HepG2 (cell line): Measurements from ENCODE around the gene PRUNE1. TPM values are rescaled to one million over a fixed set of nuclear protein-coding genes. Genes with fewer than 3 reads are reported as not detected.

Experiments
- ARHGAP35 ChIP-seq: sonication (generic); formaldehyde crosslinking; IDR thresholded peaks from 2 replicates; pipeline ENCODE4 v1.9.0; 2022; ENCODE audit warnings: mild to moderate bottlenecking, inconsistent platforms, moderate library complexity, missing genetic modification reagents, borderline replicate concordance
- CREM ChIP-seq, 2 experiments: sonication (generic) in 1 of 2; formaldehyde crosslinking in 1 of 2; IDR thresholded peaks; 2 replicates each; pipeline versions ENCODE4 v1.4.0 to v1.6.1; 2016 to 2020; ENCODE audit warnings: antibody characterized with exemption in 1 of 2, mild to moderate bottlenecking in 1 of 2, missing genetic modification reagents in 1 of 2
- HOXA3 ChIP-seq: sonication (generic); formaldehyde crosslinking; IDR thresholded peaks from 2 replicates; pipeline ENCODE4 v1.5.0; 2020; ENCODE audit warnings: missing genetic modification reagents
- HOXA9 ChIP-seq: sonication (generic); formaldehyde crosslinking; IDR thresholded peaks from 2 replicates; pipeline ENCODE4 v1.8.1; 2022; ENCODE audit warnings: missing genetic modification reagents, mild to moderate bottlenecking, moderate library complexity, borderline replicate concordance
- PTBP1 ChIP-seq: fragments of 200-400 bp; formaldehyde crosslinking; IDR thresholded peaks from 2 replicates; pipeline ENCODE4 v1.6.1; 2018; ENCODE audit warnings: low read length, low read depth; ENCODE audit not compliant: poor library complexity, severe bottlenecking
- RFXAP ChIP-seq: sonication (generic); formaldehyde crosslinking; IDR thresholded peaks from 2 replicates; pipeline ENCODE4 v1.4.0; 2020; ENCODE audit warnings: missing genetic modification reagents, borderline replicate concordance
- SAP130 ChIP-seq: IDR thresholded peaks from 2 replicates; pipeline ENCODE4 v1.6.1; 2016; ENCODE audit warnings: low read depth
- TCF7 ChIP-seq: sonication (generic); IDR thresholded peaks from 2 replicates; pipeline ENCODE4 v1.6.1; 2016; ENCODE audit warnings: antibody characterized with exemption, low read depth
- ZNF224 ChIP-seq: sonication (generic); formaldehyde crosslinking; IDR thresholded peaks from 2 replicates; pipeline ENCODE4 v1.5.0; 2020; ENCODE audit warnings: mild to moderate bottlenecking, missing genetic modification reagents
- ZNF263 ChIP-seq: sonication (generic); formaldehyde crosslinking; IDR thresholded peaks from 2 replicates; pipeline ENCODE4 v1.4.0; 2020; ENCODE audit warnings: missing genetic modification reagents
- ZNF451 ChIP-seq: sonication (generic); formaldehyde crosslinking; IDR thresholded peaks from 2 replicates; pipeline ENCODE4 v1.5.0; 2020; ENCODE audit warnings: mild to moderate bottlenecking, missing genetic modification reagents
- ZNF780A ChIP-seq: sonication (generic); formaldehyde crosslinking; IDR thresholded peaks from 2 replicates; pipeline ENCODE4 v1.8.0; 2022; ENCODE audit warnings: mild to moderate bottlenecking, missing genetic modification reagents, moderate library complexity
- ZNF816 ChIP-seq: sonication (generic); formaldehyde crosslinking; IDR thresholded peaks from 2 replicates; pipeline ENCODE4 v1.8.0; 2022; ENCODE audit warnings: missing genetic modification reagents, mild to moderate bottlenecking, borderline replicate concordance
- ZSCAN30 ChIP-seq: sonication (generic); formaldehyde crosslinking; IDR thresholded peaks from 2 replicates; pipeline ENCODE4 v1.5.0; 2020; ENCODE audit warnings: mild to moderate bottlenecking, missing genetic modification reagents
- polyA plus RNA-seq, 8 experiments: library from polyadenylated mRNA; depleted of rRNA in 3 of 8; stranded (reverse) in 7 of 8; unstranded in 1 of 8; fragments of >200 nt; fragmentation: Illumina TruSeq in 4 of 8; extraction: Trizol in 4 of 8; gene quantifications; 2 replicates each; pipeline versions ENCODE4 v1.2.1 to v1.2.3, GENCODE V29; 2011 to 2016; ENCODE audit warnings: low read depth in 4 of 8, missing spikeins in 1 of 8, mixed read lengths in 1 of 8; ENCODE audit not compliant: insufficient read depth in 1 of 8
- total RNA-seq, 5 experiments: library from RNA; depleted of rRNA; stranded (reverse); fragments of >200 nt; fragmentation: Illumina TruSeq; extraction: Trizol; gene quantifications; 2 replicates each; pipeline ENCODE4 v1.2.3, GENCODE V29; 2016; ENCODE audit warnings: low read depth in 1 of 5
- TF ChIP-seq, protein P1 (sequence below): sonication (generic); formaldehyde crosslinking; IDR thresholded peaks from 2 replicates; pipeline ENCODE4 v1.4.0; 2020; ENCODE audit warnings: missing genetic modification reagents, borderline replicate concordance
- TF ChIP-seq, protein P2 (sequence below): sonication (generic); formaldehyde crosslinking; IDR thresholded peaks from 2 replicates; pipeline ENCODE4 v1.4.0; 2020; ENCODE audit warnings: missing genetic modification reagents
- TF ChIP-seq, protein P3 (sequence below): sonication (generic); formaldehyde crosslinking; IDR thresholded peaks from 2 replicates; pipeline ENCODE4 v1.4.0; 2020; ENCODE audit warnings: missing genetic modification reagents, low read depth, mild to moderate bottlenecking, borderline replicate concordance
- TF ChIP-seq, protein P4 (sequence below): sonication (generic); formaldehyde crosslinking; IDR thresholded peaks from 2 replicates; pipeline ENCODE4 v1.5.0; 2020; ENCODE audit warnings: missing genetic modification reagents

The PRUNE1 gene
- total and polyA plus RNA-seq, 2 of the 13 experiments (the other 11 are each of a cell fraction or from before 2014, with no cell fraction given): 19.0 to 31.9 TPM

DNA sequence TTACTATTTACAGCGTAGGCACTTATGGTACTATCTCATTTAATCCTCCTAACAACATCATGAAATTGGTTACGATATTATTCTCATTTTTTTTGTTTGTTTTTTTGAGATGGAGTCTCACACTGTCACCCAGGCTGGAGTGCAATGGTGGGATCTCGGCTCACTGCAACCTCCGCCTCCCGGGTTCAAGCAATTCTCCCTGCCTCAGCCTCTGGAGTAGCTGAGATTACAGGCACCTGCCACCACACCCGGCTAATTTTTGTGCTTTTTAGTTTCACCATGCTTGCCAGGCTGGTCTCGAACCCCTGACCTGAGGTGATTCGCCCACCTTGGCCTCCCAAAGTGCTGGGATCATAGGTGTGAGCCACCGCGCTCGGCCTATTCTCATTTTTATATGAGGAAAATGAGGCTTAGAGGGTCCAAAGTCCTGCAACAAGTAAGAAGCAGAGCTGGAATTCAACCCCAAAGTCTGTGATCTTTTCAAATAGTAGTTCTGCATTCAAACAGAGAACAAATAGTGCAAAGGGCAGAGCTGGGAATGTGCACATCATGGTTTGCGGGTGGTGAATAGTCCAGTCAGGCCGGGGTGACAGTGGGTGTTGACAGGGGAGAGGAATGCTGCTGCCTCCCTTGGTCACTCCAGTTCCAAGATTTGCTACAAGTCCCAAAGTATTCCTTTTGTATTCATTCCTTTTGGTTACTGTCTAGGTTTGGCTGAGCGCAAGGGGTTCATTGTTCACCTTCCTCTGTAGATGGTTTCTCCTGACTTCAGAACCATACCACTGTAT, 4.6 kb downstream of the PRUNE1 start (continued):
- no peak for TF ChIP-seq PTBP1
- TF ChIP-seq ARHGAP35 (CRISPR knock-in tag): no peak
- TF ChIP-seq HOXA9 (CRISPR knock-in tag): no peak
- TF ChIP-seq SAP130 (CRISPR knock-in tag): peak; percentile 84
- no peak for TF ChIP-seq ZNF224
- TF ChIP-seq HOXA3: peak; percentile 79; the same call in 1 of the 2 replicates
- TF ChIP-seq, protein P1, sequence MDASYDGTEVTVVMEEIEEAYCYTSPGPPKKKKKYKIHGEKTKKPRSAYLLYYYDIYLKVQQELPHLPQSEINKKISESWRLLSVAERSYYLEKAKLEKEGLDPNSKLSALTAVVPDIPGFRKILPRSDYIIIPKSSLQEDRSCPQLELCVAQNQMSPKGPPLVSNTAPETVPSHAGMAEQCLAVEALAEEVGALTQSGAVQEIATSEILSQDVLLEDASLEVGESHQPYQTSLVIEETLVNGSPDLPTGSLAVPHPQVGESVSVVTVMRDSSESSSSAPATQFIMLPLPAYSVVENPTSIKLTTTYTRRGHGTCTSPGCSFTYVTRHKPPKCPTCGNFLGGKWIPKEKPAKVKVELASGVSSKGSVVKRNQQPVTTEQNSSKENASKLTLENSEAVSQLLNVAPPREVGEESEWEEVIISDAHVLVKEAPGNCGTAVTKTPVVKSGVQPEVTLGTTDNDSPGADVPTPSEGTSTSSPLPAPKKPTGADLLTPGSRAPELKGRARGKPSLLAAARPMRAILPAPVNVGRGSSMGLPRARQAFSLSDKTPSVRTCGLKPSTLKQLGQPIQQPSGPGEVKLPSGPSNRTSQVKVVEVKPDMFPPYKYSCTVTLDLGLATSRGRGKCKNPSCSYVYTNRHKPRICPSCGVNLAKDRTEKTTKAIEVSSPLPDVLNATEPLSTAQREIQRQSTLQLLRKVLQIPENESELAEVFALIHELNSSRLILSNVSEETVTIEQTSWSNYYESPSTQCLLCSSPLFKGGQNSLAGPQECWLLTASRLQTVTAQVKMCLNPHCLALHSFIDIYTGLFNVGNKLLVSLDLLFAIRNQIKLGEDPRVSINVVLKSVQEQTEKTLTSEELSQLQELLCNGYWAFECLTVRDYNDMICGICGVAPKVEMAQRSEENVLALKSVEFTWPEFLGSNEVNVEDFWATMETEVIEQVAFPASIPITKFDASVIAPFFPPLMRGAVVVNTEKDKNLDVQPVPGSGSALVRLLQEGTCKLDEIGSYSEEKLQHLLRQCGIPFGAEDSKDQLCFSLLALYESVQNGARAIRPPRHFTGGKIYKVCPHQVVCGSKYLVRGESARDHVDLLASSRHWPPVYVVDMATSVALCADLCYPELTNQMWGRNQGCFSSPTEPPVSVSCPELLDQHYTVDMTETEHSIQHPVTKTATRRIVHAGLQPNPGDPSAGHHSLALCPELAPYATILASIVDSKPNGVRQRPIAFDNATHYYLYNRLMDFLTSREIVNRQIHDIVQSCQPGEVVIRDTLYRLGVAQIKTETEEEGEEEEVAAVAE (CRISPR knock-in tag): no peak
- TF ChIP-seq, protein P2, sequence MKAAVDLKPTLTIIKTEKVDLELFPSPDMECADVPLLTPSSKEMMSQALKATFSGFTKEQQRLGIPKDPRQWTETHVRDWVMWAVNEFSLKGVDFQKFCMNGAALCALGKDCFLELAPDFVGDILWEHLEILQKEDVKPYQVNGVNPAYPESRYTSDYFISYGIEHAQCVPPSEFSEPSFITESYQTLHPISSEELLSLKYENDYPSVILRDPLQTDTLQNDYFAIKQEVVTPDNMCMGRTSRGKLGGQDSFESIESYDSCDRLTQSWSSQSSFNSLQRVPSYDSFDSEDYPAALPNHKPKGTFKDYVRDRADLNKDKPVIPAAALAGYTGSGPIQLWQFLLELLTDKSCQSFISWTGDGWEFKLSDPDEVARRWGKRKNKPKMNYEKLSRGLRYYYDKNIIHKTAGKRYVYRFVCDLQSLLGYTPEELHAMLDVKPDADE (CRISPR knock-in tag): no peak
- peak; percentile 79 for TF ChIP-seq CREM (IDR thresholded peaks at IDR 0.05)
- TF ChIP-seq CREM (CRISPR knock-in tag; IDR thresholded peaks at IDR 0.05): no peak
- no peak for TF ChIP-seq ZSCAN30 (CRISPR knock-in tag)
- TF ChIP-seq ZNF263 (CRISPR knock-in tag): no peak
- no peak for TF ChIP-seq ZNF451
- TF ChIP-seq TCF7: peak; percentile 72
- TF ChIP-seq, protein P3, sequence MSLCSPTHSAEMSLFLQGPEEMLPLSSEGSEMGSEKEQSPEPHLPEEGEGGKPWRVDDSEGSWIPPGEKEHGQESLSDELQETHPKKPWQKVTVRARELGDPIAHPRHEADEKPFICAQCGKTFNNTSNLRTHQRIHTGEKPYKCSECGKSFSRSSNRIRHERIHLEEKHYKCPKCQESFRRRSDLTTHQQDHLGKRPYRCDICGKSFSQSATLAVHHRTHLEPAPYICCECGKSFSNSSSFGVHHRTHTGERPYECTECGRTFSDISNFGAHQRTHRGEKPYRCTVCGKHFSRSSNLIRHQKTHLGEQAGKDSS (CRISPR knock-in tag): no peak
- no peak for TF ChIP-seq ZNF780A (CRISPR knock-in tag)
- TF ChIP-seq, protein P4, sequence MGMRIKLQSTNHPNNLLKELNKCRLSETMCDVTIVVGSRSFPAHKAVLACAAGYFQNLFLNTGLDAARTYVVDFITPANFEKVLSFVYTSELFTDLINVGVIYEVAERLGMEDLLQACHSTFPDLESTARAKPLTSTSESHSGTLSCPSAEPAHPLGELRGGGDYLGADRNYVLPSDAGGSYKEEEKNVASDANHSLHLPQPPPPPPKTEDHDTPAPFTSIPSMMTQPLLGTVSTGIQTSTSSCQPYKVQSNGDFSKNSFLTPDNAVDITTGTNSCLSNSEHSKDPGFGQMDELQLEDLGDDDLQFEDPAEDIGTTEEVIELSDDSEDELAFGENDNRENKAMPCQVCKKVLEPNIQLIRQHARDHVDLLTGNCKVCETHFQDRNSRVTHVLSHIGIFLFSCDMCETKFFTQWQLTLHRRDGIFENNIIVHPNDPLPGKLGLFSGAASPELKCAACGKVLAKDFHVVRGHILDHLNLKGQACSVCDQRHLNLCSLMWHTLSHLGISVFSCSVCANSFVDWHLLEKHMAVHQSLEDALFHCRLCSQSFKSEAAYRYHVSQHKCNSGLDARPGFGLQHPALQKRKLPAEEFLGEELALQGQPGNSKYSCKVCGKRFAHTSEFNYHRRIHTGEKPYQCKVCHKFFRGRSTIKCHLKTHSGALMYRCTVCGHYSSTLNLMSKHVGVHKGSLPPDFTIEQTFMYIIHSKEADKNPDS (CRISPR knock-in tag): no peak
- TF ChIP-seq ZNF816: 0 out of 2 replicates have a peak, but pooled peaks have one; percentile 21
- peak; percentile 54; the same call in 1 of the 2 replicates for TF ChIP-seq RFXAP (CRISPR knock-in tag)
